T-helper 9 cell (primary cell): ENCODE measurements around the gene MAMLD1.
"Not testable (repeated sequence)": the region's sequence is repeated elsewhere in the genome, so short reads cannot be mapped to it uniquely, and the experiment has no call there.

ENCODE experiments used
- DNase-seq: peaks from one replicate; pipeline ENCODE4 v3.0.0-alpha.2; 2020
- total RNA-seq, 2 donors: gene quantifications; one replicate each; lab custom pipeline; 2026; lab: John Stamatoyannopoulos, UW

Gene MAMLD1, protein sequence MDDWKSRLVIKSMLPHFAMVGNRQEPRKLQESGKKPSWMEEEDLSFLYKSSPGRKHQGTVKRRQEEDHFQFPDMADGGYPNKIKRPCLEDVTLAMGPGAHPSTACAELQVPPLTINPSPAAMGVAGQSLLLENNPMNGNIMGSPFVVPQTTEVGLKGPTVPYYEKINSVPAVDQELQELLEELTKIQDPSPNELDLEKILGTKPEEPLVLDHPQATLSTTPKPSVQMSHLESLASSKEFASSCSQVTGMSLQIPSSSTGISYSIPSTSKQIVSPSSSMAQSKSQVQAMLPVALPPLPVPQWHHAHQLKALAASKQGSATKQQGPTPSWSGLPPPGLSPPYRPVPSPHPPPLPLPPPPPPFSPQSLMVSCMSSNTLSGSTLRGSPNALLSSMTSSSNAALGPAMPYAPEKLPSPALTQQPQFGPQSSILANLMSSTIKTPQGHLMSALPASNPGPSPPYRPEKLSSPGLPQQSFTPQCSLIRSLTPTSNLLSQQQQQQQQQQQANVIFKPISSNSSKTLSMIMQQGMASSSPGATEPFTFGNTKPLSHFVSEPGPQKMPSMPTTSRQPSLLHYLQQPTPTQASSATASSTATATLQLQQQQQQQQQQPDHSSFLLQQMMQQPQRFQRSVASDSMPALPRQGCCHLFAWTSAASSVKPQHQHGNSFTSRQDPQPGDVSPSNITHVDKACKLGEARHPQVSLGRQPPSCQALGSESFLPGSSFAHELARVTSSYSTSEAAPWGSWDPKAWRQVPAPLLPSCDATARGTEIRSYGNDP
- 1.3 to 1.4 reads per million in 2 donors for total RNA-seq

DNA sequence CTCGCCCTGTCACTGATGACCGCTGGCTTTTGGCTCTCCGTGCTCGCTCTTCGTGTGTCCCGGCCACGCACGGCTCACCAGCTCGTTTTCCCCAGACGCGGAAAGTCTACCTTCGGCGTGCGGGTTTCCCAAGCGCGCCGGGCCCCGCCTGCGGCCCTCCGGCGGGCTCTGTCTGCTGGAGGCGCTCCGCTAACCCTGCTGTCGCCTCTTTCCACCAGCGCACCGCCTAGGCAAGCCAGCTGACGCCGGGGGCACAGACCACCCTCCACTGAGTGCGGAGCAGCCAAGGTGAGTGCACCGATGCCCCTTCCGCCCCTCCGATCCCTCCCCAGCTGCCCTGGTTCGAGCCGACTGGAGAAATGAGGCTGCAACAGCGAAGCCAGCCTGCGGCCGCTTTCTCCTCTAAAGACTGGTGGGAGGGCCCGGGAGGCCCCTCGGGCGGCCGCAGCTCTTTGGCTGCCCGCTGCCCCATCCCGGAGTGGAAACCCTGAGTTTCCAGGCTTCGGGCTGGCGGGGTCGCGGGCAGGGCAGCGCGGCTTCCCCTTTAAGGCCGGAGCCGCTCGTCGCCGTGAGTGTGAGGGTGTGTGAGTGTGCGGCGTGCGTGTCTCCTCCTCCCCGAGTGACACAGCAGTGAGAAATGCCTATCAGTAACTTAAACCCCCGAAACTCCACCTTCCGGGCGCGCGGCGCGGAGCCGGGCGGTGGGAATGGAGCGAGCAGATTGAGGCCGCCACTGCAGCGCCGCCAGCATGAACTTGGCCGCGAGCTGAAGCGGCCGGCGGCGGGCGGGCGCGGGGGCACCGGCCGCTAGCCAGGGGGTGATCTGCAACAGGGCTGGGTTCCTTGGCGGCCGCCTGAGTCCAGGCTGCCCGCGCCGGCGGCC is at the start of gene MAMLD1:
TSS of gene MAMLD1 (plus strand) at position 719 of the 883 bp plus-strand sequence. CDS start 82,200 bp downstream, outside the sequence.
- peak; percentile 46 for DNase-seq

DNA sequence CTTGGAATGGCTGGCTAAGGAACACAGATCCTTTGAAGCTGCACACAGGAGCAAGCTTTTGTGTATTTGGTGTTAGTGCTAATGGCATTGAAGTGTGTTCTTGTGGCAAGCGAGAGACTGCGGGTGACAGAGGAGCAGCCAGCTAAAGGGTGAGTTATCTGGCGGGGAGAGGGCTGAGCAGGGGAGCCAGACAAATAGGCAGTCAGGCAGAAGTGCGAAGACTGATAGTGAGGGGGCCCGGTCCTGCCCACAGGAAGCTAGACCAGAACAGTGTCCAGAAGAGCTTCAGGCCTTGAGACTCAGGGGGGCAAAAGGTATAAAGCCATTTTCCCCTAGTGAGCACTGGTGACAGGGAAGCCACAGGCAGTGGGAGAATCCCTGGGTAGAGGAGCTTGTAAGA is 49.6 kb upstream of the MAMLD1 start:
- DNase-seq = no peak

DNA sequence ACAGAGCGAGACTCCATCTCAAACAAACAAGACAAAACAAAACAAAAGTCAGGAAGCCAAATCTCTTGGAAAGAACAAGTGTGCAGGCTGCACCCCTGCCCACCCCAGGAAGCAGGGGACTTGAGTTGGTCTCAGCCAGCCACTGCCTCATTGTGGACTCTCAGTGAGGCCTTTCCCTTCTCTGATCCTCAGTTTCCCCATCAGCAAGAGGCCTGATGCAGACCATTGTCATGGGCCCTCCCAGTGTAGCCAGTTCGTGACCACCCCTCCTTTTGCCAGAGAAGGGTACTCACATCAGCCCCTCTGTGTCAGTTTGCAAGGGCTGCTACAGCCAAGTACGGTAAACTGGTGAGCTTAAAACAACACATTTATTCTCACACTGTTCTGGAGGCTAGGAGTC is 48.9 kb upstream of the MAMLD1 start:
- DNase-seq = no peak

DNA sequence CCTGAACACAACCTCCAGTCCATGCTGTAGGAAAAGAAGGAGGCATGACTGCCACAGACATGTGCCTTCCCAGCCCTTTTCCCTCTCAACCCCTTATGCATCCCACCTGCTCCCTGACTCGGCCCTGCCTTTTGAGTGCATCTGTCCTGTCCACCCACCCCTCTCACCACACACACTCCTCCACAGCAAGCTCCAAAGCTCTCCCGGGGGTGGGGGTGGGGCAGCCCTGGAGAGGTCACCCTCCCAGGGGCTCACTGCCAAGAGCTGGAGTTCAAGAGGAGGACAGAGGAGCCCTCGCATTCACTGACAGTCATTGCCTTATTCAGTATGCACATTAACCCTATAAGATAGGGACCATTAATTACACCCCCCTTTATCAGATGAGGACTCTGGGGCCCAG is 46.6 kb upstream of the MAMLD1 start:
- no peak for DNase-seq

DNA sequence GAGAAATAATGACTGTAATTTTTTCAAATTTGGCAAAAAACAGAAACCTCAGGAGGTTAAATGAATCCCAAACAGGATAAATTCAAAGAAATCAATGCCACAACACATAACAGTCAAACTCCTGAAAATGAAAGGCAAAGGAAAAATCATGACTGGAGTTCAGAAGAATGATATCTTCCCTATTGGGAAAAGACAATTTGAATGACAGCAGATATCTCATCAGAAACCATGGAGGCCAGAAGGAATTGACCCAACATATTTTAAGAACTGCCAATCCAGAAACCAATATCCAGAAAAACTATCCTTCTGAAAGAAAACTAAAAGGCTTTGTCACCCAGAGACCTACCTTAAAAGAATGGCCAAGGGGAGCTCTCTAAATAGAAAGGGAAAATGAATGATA is 40.1 kb upstream of the MAMLD1 start:
- DNase-seq = no peak

DNA sequence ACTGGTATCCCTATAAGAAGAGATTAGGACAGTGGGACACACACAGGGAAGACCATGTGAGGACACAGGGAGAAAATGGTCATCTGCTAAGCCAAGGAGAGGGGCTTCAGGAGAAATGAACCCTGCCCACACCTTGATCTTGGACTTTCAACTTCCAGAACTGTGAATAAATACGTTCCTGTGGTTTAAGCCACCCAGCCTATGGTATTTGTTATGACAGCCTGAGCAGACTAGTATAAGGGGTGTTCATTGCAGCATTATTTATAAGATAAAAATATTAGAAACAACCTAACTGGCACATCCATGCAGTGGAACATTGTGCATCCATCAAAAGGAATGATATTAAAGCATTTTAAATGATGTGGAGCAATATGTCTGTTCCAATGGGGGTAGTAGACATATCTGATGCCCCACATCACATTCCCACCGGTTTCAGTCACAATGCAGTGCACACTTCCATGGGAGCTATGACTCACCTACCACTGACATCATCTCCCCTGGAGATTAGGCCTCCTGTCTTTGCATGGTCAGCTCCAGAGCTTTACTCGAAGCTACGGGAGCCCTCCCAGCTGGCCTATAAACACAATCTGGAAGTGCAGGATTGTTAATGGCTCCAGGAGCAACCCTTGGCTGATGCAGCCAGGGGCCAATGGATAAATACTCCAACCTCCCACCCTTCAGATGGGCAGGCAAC is 38.9 kb upstream of the MAMLD1 start:
- no peak for DNase-seq

DNA sequence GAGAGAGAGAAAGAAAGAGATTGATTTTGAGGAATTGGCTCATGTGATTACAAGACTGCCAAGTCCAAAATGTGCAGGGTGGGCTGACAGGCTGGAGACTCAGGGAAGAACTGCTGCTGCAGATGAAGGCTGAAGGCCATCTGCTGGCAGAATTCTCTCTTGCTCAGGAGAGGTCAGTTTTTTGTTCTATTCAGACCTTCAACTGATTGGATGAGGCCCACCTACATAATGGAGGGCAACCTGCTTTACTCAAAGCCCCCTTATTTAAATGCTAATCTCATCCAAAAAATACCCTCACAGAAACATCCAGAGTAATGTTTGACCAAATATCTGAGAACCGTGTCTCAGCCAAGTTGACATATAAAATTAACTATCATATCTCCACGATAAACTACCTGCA is 38.2 kb upstream of the MAMLD1 start:
- DNase-seq = no peak

DNA sequence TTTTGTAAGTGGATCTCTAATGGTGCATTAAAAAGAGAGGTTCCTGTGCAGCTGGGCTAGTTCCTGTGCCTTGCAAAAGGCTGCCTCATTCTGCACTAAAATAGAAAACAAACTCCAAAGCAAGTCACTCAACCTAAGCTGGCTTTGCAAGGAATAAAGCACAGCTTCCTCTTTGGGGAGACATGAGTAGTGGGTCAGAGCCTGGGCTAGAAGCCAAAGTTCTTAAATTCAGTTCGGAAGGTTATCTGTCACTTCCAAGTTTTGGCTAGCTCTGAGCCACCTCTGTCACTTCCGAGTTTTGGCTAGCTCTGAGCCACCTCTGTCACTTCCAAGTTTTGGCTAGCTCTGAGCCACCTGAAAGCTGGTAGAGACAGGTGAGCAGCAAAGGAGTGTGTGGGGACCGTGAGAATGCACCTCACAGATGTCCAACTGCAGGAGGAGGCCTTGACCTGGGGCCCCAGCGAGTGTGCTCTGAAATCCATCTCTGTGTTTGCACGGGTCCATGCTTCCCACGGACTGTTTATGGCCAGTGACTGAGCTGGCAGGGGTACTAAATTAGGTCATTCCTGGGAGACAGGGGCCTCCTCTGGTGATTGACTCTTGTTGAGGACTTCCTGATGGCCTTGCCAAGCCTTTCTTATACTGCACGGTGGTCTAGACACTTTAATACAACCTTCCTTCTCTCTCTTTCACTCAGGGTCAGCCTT is 36.4 kb upstream of the MAMLD1 start:
- DNase-seq = no peak

DNA sequence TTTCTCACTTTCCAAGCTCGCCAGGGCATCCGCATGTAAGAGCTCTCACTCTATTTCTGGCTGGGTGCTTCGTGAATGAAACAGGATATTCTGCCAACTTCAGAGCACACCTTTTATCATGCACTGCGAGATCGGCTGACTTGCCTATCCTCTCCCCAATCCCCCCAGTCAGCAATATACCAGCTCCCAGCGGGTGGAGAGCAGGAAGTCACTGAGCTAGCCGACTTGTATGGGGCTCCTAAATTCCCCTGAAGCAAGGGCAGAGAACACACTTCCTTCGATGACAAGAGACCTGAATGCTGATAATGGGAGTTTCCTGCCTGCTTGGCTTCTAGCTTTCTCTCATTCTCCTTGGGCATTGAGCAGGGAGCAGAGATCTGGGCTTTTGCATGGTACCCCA is 33.8 kb upstream of the MAMLD1 start:
- no peak for DNase-seq

DNA sequence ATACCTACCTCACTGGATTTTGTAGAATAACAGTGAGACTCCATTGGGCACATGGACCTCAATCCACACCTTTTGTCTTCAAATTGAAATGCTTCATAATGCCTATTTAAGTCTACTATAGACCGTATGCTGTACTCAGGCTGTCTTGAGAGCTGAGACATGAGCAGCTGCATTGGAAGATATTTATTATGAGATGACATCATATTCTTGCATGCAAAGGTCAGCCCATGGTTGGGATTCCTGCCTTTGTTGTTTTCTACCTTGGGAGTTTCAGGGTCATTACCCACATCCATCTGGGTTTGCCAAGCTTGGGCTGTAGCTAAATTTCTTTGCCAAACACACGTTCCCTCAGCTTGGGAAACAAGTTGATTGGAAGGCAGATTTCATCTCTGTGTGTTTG is 33.2 kb upstream of the MAMLD1 start:
- DNase-seq = no peak

DNA sequence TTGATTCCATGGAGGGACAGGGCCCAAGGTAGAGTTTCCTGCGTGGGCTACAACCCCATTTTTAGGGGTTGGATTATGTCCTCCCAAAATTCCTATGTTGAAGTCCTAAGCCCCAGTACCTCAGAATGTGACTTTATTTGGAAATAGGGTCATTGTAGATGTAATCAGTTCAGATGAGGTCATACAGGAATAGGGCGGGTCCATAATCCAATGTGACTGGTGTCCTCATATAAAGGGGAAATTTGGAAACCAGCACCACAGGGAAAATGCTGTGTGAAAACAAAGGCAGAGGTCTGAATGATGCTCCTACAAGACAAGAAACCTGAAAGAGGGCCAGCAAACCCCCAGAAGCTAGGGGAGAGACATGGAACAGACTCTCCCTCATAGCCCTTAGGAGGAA is 31.1 kb upstream of the MAMLD1 start:
- no peak for DNase-seq

DNA sequence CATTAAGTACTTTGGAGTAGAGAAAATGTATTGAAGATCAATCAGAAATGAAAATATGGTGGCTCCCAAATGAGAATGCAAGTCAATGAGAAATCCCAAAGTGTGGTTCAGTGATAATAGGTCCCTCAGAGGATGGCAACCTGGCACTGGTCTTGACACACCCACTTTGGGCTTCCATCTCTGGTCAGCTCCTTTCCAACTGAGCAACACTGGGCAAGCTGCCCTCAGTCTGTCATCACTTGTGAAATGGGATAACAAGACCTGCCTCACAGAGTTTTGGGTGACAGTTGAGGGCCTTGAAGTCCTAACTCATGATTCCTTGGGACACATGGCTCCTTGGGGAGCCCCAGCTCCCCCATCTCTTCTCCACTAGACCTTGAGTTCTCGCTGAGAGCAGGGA is 29.0 kb upstream of the MAMLD1 start:
- DNase-seq = no peak

DNA sequence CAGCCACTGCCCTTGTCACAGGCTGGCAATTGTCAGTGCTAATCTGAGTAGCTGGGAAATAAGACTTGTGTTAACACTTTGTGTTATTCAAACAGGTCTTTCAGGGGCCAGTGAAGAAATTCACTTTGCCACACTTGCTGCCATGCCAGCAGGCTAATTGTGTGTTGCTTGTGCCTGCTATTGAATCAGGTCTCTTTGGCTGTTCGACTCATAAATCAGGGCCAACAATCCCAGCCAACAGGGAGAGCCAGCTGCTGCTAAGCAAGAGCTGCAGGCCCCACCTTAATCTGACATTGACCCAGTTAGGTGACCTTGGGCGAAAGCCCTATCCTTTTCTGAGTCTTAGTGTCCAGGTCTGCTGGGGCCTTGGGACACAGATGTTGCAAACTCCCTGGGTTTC is 28.1 kb upstream of the MAMLD1 start:
- no peak for DNase-seq

DNA sequence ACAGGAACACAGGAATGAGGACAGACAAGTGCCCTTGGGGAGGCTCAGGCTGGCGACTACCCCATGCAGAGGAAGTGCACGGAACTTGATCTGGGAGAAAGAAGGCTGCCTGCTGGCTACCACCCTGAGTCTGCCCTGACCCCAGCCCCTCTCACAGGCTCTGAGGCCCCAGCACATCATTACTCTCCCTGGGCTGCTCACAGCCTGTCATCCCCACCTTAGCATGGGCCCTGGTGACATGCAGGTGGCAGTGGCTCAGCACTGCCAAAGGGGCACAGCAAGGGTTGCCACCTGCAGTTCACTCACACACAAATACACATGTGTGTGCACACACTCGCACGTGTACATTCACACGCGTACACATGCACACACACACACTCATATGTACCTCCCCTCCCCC is 26.1 kb upstream of the MAMLD1 start:
- DNase-seq = no peak

DNA sequence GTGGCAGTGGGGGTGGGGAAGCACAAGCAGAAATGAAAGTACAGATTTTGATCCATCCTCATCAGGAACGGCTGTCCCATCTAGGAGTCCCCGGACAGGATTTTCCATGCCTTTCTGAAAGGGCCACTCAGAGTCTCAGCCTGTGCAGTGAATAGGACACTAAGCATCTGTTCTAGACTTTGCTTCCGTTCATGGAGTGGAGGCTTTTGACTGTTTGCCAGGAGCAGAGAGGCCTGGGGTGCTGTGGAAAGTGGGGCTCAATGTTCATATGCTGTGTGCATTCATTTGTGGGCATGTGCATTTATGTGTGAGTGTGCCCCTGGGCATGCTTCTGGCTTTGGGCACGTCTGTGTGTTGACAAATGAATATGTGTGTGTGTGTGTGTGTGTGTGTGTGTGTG is 25.6 kb upstream of the MAMLD1 start:
- no peak for DNase-seq

DNA sequence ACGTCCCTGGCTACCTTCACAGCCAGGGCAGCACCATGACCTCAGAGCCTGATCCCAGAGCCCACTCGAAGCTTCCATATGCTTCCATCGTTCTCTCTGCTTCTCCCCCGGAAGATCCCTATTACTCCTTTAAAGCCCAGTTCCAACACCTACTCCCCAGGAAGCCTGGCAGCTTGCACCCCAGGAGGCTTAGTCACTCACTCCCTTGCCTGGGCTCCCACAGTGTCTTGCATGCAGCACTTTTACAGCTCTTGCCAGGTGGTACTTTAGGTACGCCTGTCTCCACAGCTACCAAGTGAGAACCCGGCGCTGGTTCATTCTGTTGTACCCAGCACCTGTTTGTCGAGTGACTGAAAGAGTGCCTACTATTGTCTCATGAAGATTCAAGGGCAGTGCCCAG is 24.5 kb upstream of the MAMLD1 start:
- no peak for DNase-seq

DNA sequence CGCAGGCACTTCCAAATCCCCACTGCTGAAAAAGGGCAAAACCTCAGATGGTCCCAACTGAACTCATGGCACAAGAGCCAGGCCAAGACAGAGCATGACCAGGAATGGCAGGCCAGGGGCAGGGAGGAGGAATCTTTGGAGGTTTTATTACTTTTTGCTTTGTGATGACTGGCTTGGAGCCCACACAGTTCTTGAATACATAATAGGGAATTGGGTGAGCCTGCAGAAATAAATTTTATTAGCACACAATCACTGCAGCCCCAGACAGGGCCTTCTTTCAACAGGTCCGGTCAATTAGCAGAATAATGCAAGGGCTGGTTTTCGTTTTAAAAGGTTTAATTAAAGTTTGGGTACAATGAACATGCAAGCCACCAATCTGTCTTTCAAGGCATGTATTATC is 23.4 kb upstream of the MAMLD1 start:
- no peak for DNase-seq

DNA sequence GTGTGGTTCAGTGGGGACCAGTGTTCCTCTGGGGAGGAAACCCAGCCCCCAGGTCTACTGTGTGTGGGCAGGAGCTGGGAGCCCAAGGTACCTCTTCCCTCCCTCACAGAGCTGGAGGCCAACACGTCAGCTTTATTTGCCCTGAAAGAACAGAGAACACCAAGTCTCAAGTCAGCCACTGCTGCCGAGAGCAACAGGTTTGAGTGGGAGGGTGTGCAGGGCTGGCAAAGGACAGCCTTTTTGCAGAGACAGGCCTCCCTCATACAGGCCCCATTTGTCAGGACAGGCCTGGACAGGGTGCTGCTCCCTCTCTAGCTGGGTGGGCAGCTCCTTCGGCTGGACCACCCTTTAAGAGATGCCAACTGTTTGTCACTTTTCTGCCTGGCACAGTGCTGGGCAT is 22.8 kb upstream of the MAMLD1 start:
- not testable (repeated sequence) for DNase-seq

DNA sequence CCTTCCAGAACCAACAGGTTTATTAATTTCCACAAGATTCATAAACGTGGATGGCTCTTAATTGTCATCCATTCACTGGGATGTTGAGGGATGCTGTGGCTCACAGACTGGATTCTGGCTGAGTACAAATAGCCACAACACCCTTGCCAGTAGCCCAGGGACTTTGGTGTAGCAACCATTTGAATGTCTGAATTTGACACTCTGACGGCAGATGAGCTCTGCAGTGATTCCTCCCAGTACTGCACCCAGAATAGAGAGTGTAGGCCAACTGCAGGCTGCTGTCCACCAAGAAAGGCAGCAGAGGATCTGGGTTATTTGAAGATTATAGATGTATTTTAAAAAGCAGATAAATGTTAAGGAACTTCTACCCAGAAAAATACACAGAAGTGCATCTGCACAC is 15.6 kb upstream of the MAMLD1 start:
- no peak for DNase-seq

DNA sequence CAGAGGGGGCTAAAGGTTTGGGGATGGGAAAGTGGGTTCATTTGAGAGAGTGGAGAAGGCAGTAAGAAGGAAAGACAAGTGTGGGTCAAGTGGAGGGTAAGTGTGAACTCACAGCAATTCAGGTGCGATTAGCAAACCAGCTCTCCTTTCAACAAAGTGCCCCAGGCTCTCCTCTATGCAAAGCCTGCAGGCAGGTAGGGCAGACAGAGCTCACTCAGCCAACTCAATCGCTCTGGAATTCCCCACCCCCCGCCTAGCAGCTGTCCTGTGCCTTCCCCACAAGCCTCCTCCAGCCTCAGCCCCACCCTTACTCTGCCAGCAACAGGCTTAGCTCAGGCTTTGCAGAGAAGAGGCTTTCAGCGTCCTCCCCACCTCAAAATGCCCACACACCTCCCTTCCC is 14.8 kb upstream of the MAMLD1 start:
- DNase-seq = no peak

DNA sequence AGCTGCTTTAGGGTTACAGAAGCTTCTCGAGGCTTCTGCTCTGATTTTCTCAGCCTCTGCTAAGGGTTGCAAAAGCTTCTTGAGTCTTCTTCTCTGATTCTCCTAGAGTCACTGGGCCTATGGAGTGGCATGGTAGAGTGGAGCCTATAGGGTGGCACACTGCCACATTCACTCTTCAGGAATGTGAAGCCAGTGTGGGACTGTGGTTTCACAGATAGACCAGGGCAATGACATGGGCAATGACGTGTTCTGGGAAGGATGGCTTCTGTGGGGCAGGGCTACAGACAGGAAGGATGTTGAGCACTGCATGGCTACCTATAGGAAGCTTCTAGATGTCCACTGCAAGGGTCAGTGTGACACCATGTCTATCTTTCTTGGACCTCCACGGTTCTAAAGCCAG is 11.0 kb upstream of the MAMLD1 start:
- no peak for DNase-seq

DNA sequence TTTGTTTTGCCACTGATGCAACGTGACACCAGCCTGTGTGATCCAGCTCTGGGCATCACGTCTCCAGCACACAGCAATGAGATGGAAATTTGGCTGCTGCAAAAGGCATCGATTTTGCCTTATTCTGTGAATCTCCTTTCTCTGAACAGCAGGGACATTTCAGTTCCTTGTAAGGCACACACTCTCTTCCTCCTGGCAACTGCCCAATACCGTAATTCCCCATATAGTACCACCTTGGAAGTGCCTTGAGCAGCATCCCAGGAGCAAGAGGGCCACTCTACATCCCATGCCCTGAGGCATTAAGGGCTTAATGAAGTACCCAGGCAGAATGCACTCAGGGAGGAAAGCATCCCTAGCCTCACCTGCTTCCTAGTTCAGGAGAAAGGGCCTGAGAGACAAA is 10.5 kb upstream of the MAMLD1 start:
- no peak for DNase-seq
